Stimulated activated CD8-positive, alpha-beta memory T cell treated with anti-CD3 and anti-CD28 coated beads, Interleukin-7, amount 100 ng/mL, for 1 hour (primary cell): ENCODE data around the gene GSTA3.
"Not testable (repeated sequence)": the region's sequence is repeated elsewhere in the genome, so short reads cannot be mapped to it uniquely, and the experiment has no call there.

Experiments
- DNase-seq, 2 donors: peaks; one replicate each; pipeline ENCODE4 v3.0.0-alpha.2; 2020; ENCODE audit warnings: low read depth in 2 of 2

The GSTA3 gene

GRCh38 chr6:52868240-52868639 is 41.3 kb downstream of the GSTA3 start:
- no peak for DNase-seq

GRCh38 chr6:52861151-52861550 is 48.3 kb downstream of the GSTA3 start:
- not testable (repeated sequence) for DNase-seq

- no peak for DNase-seq
Observed at GRCh38 chr6:52858416-52858815, 51.1 kb downstream of the GSTA3 start.

- DNase-seq = not testable (repeated sequence)
Observed at GRCh38 chr6:52856137-52856536, 53.4 kb downstream of the GSTA3 start.

- DNase-seq = no peak
Observed at GRCh38 chr6:52849137-52849536, 60.4 kb downstream of the GSTA3 start.
